Skeletal muscle cell (primary cell): ENCODE measurements around the gene ADCY6.
A peak's percentile ranks its signal among the peaks of the same experiment; 100 is the strongest.

Experiments
- DNase-seq: peaks from one replicate; pipeline ENCODE4 v3.0.0-alpha.2; 2010; ENCODE audit warnings: low read depth
- H3K4me3 ChIP-seq: 2 replicates; pipeline ENCODE4 v1.5.1; 2011; ENCODE audit warnings: low read depth, mild to moderate bottlenecking, control low read depth, low read length, moderate library complexity

ADCY6 gene

GRCh38 chr12:48788854-48789775 is at the start of gene ADCY6:
TSS of gene ADCY6 (minus strand) at chr12:48789089. CDS start at chr12:48783434, 5,655 bp downstream.
- H3K4me3 ChIP-seq = peak within 1 kb of the TSS; percentile 82
- peak; percentile 31 for DNase-seq

- no peak overlapping the region for H3K4me3 ChIP-seq
- DNase-seq = no peak
Observed at GRCh38 chr12:48838048-48838447, 49.2 kb upstream of the ADCY6 start.

- DNase-seq = no peak
- no peak overlapping the region for H3K4me3 ChIP-seq
Observed at GRCh38 chr12:48832321-48833060, 43.6 kb upstream of the ADCY6 start.

GRCh38 chr12:48831257-48831656 is 42.4 kb upstream of the ADCY6 start:
- H3K4me3 ChIP-seq = no peak overlapping the region
- DNase-seq = no peak

GRCh38 chr12:48828841-48829575 is 40.1 kb upstream of the ADCY6 start:
- DNase-seq = no peak
- H3K4me3 ChIP-seq = no peak overlapping the region

- DNase-seq = no peak
- no peak overlapping the region for H3K4me3 ChIP-seq
Observed at GRCh38 chr12:48828293-48828692, 39.4 kb upstream of the ADCY6 start.

- H3K4me3 ChIP-seq = no peak overlapping the region
- DNase-seq = no peak
Observed at GRCh38 chr12:48827513-48828096, 38.7 kb upstream of the ADCY6 start.

- H3K4me3 ChIP-seq = no peak overlapping the region
- no peak for DNase-seq
Observed at GRCh38 chr12:48827026-48827425, 38.1 kb upstream of the ADCY6 start.

GRCh38 chr12:48826209-48826855 is 37.4 kb upstream of the ADCY6 start:
- no peak overlapping the region for H3K4me3 ChIP-seq
- DNase-seq = no peak

GRCh38 chr12:48824905-48825304 is 36.0 kb upstream of the ADCY6 start:
- H3K4me3 ChIP-seq = no peak overlapping the region
- DNase-seq = no peak

GRCh38 chr12:48824112-48824511 is 35.2 kb upstream of the ADCY6 start:
- H3K4me3 ChIP-seq = no peak overlapping the region

GRCh38 chr12:48823281-48823680 is 34.4 kb upstream of the ADCY6 start:
- DNase-seq = no peak
- no peak overlapping the region for H3K4me3 ChIP-seq

More at GRCh38 chr12:48824112-48824511, 35.2 kb upstream of the ADCY6 start:
- DNase-seq = no peak

GRCh38 chr12:48822711-48823110 is 33.8 kb upstream of the ADCY6 start:
- no peak overlapping the region for H3K4me3 ChIP-seq
- no peak for DNase-seq

- H3K4me3 ChIP-seq = no peak overlapping the region
- DNase-seq = no peak
Observed at GRCh38 chr12:48822139-48822538, 33.2 kb upstream of the ADCY6 start.

GRCh38 chr12:48819986-48820725 is 31.3 kb upstream of the ADCY6 start:
- H3K4me3 ChIP-seq = no peak overlapping the region

GRCh38 chr12:48818831-48819590 is 30.1 kb upstream of the ADCY6 start:
- no peak for DNase-seq
- peak overlapping the region; percentile 65 for H3K4me3 ChIP-seq

More at GRCh38 chr12:48819986-48820725, 31.3 kb upstream of the ADCY6 start:
- no peak for DNase-seq
